ENCODE results near the gene LSM7. TPM values are rescaled to one million over a fixed set of nuclear protein-coding genes. Genes with fewer than 3 reads are reported as not detected.

Gene LSM7
- total and polyA plus RNA-seq, 2 experiments from 2014 or later, result 91.4 to 118 TPM

- no peaks in the 10 kb centered on the region for H3K36me3 ChIP-seq (ENCODE audit: low read depth)
- no peaks in the 10 kb centered on the region for H3K9me3 ChIP-seq (ENCODE audit: low read depth)
- no peak overlapping the region for H3K27ac ChIP-seq
- no peak overlapping the region for H3K4me2 ChIP-seq (ENCODE audit: unreplicated experiment)
- peaks cover 53% of the 10 kb centered on the region for H3K79me2 ChIP-seq (ENCODE audit: insufficient read depth)
- H3K4me3 ChIP-seq, result no peak overlapping the region
- H2AFZ ChIP-seq, result no peak overlapping the region
- H3K9ac ChIP-seq, result no peak overlapping the region
- H3K27me3 ChIP-seq (replicated peaks; ENCODE audit: insufficient read depth), result no peaks in the 10 kb centered on the region
- WGBS, 2 experiments (ENCODE audit: low coverage in 1 of 2, low lambda C conversion rate in 2 of 2, missing lambda C conversion rate in 2 of 2), result 91 to 93% methylated on average over 22 to 31 of the region's 33 CpGs
- DNase-seq, result no peak
- peaks cover 16% of the 10 kb centered on the region; the same call in 1 of the 2 replicates for H3F3A ChIP-seq (ENCODE audit: insufficient read depth)
- in situ Hi-C loops (cut with MboI), result no loop called here
- H3K4me1 ChIP-seq (ENCODE audit: insufficient read depth), result no peaks in the 10 kb centered on the region
- TF ChIP-seq EZH2 (IDR thresholded peaks at IDR 0.05; ENCODE audit: insufficient read depth, poor library complexity, severe bottlenecking) (no peak), EZH2phosphoT487 (IDR thresholded peaks at IDR 0.05; ENCODE audit: insufficient read depth, low read depth) (no peak)
- no peaks in the 10 kb centered on the region for H3K9me2 ChIP-seq (ENCODE audit: insufficient read depth)
- H4K20me1 ChIP-seq (ENCODE audit: insufficient read depth), result no peaks in the 10 kb centered on the region; the same call in 1 of the 2 replicates
Observed at GRCh38 chr19:2336528-2337328, 8.3 kb upstream of the LSM7 start.

DNA sequence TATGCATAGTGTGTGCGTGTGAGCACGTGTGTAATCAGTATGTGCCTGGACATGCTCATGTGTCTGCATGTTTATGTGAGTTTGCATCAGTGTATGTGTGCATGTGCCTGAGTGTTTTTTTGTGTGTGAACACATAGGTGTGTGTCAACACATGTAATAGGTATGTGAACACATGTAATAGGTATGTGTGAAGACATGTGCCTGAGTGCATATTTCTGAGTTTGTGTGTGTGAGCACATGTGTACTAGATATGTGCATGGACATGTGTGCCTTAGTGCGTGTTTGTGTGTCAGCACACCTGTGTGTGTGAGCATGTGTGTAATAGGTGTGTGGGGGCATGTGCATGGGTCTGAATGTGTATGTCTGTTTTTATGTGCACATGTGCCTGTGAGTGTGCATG lies 7.5 kb upstream of the LSM7 start:
- Histone ChIP-seq H2AFZ (no peak overlapping the region), H3K36me3 (ENCODE audit: low read depth) (no peaks in the 10 kb centered on the region), H3K79me2 (ENCODE audit: insufficient read depth) (peaks cover 62% of the 10 kb centered on the region), H3K27me3 (replicated peaks; ENCODE audit: insufficient read depth) (no peaks in the 10 kb centered on the region), H4K20me1 (ENCODE audit: insufficient read depth) (no peaks in the 10 kb centered on the region; the same call in 1 of the 2 replicates), H3K9me2 (ENCODE audit: insufficient read depth) (no peaks in the 10 kb centered on the region), H3K9ac (no peak overlapping the region), H3K4me1 (ENCODE audit: insufficient read depth) (no peaks in the 10 kb centered on the region), H3K4me3 (no peak overlapping the region), H3K27ac (no peak overlapping the region), H3F3A (ENCODE audit: insufficient read depth) (peaks cover 16% of the 10 kb centered on the region; the same call in 1 of the 2 replicates), H3K4me2 (ENCODE audit: unreplicated experiment) (no peak overlapping the region), H3K9me3 (ENCODE audit: low read depth) (no peaks in the 10 kb centered on the region)
- in situ Hi-C loops (cut with MboI), result no loop called here
- 85 to 89% methylated on average over 3 of the region's 3 CpGs for WGBS, 2 experiments (ENCODE audit: low coverage in 1 of 2, low lambda C conversion rate in 2 of 2, missing lambda C conversion rate in 2 of 2)
- DNase-seq, result no peak
- TF ChIP-seq EZH2 (IDR thresholded peaks at IDR 0.05; ENCODE audit: insufficient read depth, poor library complexity, severe bottlenecking) (no peak), EZH2phosphoT487 (IDR thresholded peaks at IDR 0.05; ENCODE audit: insufficient read depth, low read depth) (no peak)

DNA sequence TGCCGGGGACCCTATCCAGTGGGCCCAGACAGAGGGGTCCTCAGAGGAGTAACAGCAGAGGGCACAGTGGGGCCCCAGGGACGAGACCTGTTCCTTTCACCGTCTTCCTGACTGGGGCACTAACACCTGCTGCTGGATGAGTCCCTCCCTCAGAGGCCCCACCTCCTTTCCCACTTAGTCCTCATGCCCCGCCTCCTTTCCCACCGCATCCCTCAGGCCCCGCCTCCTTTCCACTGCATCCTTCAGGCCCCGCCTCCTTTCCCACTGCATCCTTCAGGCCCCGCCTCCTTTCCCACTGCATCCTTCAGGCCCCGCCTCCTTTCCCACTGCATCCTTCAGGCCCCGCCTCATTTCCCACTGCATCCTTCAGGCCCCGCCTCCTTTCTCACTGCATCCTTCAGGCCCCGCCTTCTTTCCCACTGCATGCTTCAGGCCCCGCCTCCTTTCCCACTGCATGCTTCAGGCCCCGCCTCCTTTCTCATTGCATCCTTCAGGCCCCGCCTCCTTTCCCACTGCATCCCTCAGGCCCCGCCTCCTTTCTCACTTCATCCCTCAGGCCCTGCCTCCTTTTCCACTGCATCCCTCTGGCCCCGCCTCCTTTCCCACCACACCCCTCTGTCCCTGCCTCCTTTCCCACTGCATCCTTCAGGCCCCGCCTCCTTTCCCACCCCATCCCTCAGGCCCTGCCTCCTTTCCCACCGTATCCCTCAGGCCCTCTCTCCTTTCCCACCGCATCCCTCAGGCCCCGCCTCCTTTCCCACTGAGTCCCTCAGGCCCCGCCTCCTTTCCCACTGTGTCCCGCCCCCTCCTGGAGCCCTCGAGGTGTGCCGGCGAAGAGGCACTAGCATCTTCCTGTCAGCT lies 6.8 kb upstream of the LSM7 start:
- WGBS, 2 experiments (ENCODE audit: low coverage in 1 of 2, low lambda C conversion rate in 2 of 2, missing lambda C conversion rate in 2 of 2), result 93 to 100% methylated on average over 5 to 26 of the region's 26 CpGs
- Histone ChIP-seq H3K9me3 (ENCODE audit: low read depth) (no peaks in the 10 kb centered on the region), H3F3A (ENCODE audit: insufficient read depth) (peaks cover 16% of the 10 kb centered on the region; the same call in 1 of the 2 replicates), H3K27me3 (replicated peaks; ENCODE audit: insufficient read depth) (no peaks in the 10 kb centered on the region), H2AFZ (no peak overlapping the region), H3K27ac (no peak overlapping the region), H4K20me1 (ENCODE audit: insufficient read depth) (no peaks in the 10 kb centered on the region; the same call in 1 of the 2 replicates), H3K4me2 (ENCODE audit: unreplicated experiment) (no peak overlapping the region), H3K79me2 (ENCODE audit: insufficient read depth) (peaks cover 68% of the 10 kb centered on the region), H3K4me3 (no peak overlapping the region), H3K36me3 (ENCODE audit: low read depth) (no peaks in the 10 kb centered on the region), H3K9ac (no peak overlapping the region), H3K9me2 (ENCODE audit: insufficient read depth) (no peaks in the 10 kb centered on the region), H3K4me1 (ENCODE audit: insufficient read depth) (no peaks in the 10 kb centered on the region)
- DNase-seq, result peak; percentile 66
- in situ Hi-C loops (cut with MboI), result no loop called here
- TF ChIP-seq EZH2phosphoT487 (IDR thresholded peaks at IDR 0.05; ENCODE audit: insufficient read depth, low read depth), result no peak
- TF ChIP-seq EZH2 (IDR thresholded peaks at IDR 0.05; ENCODE audit: insufficient read depth, poor library complexity, severe bottlenecking), result no peak

DNA sequence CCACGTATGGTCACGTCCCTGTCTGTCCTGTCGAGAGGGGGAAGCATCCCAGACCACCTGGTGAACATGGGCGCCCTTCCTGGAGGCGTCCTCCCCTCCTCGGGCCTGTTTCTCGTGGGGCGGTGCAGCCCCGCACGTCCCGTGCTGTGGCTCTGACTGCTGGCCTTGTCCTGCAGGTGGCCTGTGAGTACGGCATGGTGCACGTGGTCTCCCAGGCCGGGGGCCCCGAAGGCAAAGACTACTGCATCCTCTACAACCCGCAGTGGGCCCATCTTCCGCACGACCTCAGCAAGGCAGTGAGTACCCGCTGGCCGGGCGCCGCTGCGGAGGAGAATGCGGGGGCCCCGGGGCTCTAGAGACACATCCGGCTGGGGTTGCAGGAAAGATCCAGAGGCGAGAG lies 6.0 kb upstream of the LSM7 start:
- Histone ChIP-seq H3K4me2 (ENCODE audit: unreplicated experiment) (no peak overlapping the region), H3K27me3 (replicated peaks; ENCODE audit: insufficient read depth) (no peaks in the 10 kb centered on the region), H3K27ac (no peak overlapping the region), H3K36me3 (ENCODE audit: low read depth) (no peaks in the 10 kb centered on the region), H3K79me2 (ENCODE audit: insufficient read depth) (peaks cover 76% of the 10 kb centered on the region), H3K9me2 (ENCODE audit: insufficient read depth) (no peaks in the 10 kb centered on the region), H3K9me3 (ENCODE audit: low read depth) (no peaks in the 10 kb centered on the region), H4K20me1 (ENCODE audit: insufficient read depth) (no peaks in the 10 kb centered on the region; the same call in 1 of the 2 replicates), H3K4me3 (no peak overlapping the region), H2AFZ (no peak overlapping the region), H3K4me1 (ENCODE audit: insufficient read depth) (peaks cover 4% of the 10 kb centered on the region; the same call in 1 of the 2 replicates), H3F3A (ENCODE audit: insufficient read depth) (peaks cover 16% of the 10 kb centered on the region; the same call in 1 of the 2 replicates), H3K9ac (no peak overlapping the region)
- no peak for TF ChIP-seq EZH2 (IDR thresholded peaks at IDR 0.05; ENCODE audit: insufficient read depth, poor library complexity, severe bottlenecking)
- no peak for TF ChIP-seq EZH2phosphoT487 (IDR thresholded peaks at IDR 0.05; ENCODE audit: insufficient read depth, low read depth)
- WGBS, 2 experiments (ENCODE audit: low coverage in 1 of 2, low lambda C conversion rate in 2 of 2, missing lambda C conversion rate in 2 of 2), result 95 to 96% methylated on average over 20 to 27 of the region's 27 CpGs
- in situ Hi-C loops (cut with MboI), result no loop called here
- no peak for DNase-seq

Data from GM23248 (cell line).